NCI-H460 (cell line): ENCODE measurements around the gene SHLD1. TPM values are rescaled to one million over a fixed set of nuclear protein-coding genes. Genes with fewer than 3 reads are reported as not detected.

Experiments used
- DNase-seq: peaks from one replicate; pipeline ENCODE4 v3.0.0-alpha.2; 2016; ENCODE audit warnings: low read depth; ENCODE audit errors: extremely low read depth
- small RNA-seq, 2 experiments: library from RNA; depleted of rRNA; stranded (forward); fragments of <200 nt; gene quantifications; one replicate each; pipeline ENCODE3, GENCODE V24; 2014
- total RNA-seq: library from RNA; depleted of rRNA; stranded (reverse); fragments of >200 nt; shearing (Covaris generic); gene quantifications from 2 replicates; pipeline ENCODE4 v1.2.3, GENCODE V29; 2014; rRNA removed

SHLD1 gene
- total RNA-seq, 1 experiment from 2014 or later = 4.8 TPM

GRCh38 chr20:5884465-5885335 is 134.5 kb downstream of the SHLD1 start:
- DNase-seq = no peak

GRCh38 chr20:5885866-5886265 is 135.7 kb downstream of the SHLD1 start:
- no peak for DNase-seq

- no peak for DNase-seq
Measured at GRCh38 chr20:5886788-5887187, 136.6 kb downstream of the SHLD1 start.

GRCh38 chr20:5887386-5887785 is 137.2 kb downstream of the SHLD1 start:
- DNase-seq = no peak

- no peak for DNase-seq
Measured at GRCh38 chr20:5888041-5888440, 137.8 kb downstream of the SHLD1 start.

GRCh38 chr20:5890773-5891441 is 140.7 kb downstream of the SHLD1 start:
- no peak for DNase-seq

GRCh38 chr20:5893052-5893451 is 142.9 kb downstream of the SHLD1 start:
- DNase-seq = no peak

- no peak for DNase-seq
Measured at GRCh38 chr20:5893621-5894020, 143.4 kb downstream of the SHLD1 start.

GRCh38 chr20:5895626-5896025 is 145.4 kb downstream of the SHLD1 start:
- DNase-seq = no peak

GRCh38 chr20:5899444-5899843 is 149.2 kb downstream of the SHLD1 start:
- DNase-seq = no peak

GRCh38 chr20:5900908-5901307 is 150.7 kb downstream of the SHLD1 start:
- no peak for DNase-seq

GRCh38 chr20:5908981-5909380 is 158.8 kb downstream of the SHLD1 start:
- DNase-seq = no peak

- no peak for DNase-seq
Measured at GRCh38 chr20:5910186-5910585, 160.0 kb downstream of the SHLD1 start.

- no peak for DNase-seq
Measured at GRCh38 chr20:5913166-5913565, 163.0 kb downstream of the SHLD1 start.

Small RNA genes lying within 50 kb of the gene (small RNA-seq; reads per million reads assigned to genes)
- 0 reads per million in 2 experiments for gene RNU1-55P

Other genes starting within 250 kb of the SHLD1 start
- gene GPCPD1, start 139.4 kb upstream of the SHLD1 start, total RNA-seq = 4.4 and 6.0 TPM in 2 replicates
- gene CHGB, start 161.1 kb downstream of the SHLD1 start, total RNA-seq = 0.14 TPM in 1 of 2 replicates, not detected in the other
- 26.1 and 30.7 TPM in 2 replicates for gene TRMT6, start 200.1 kb downstream of the SHLD1 start, total RNA-seq
- 18.6 and 19.3 TPM in 2 replicates for gene MCM8, start 200.3 kb downstream of the SHLD1 start, total RNA-seq